H9 (cell line): ENCODE results near the gene EPHB2. TPM values are rescaled to one million over a fixed set of nuclear protein-coding genes. Genes with fewer than 3 reads are reported as not detected.

Source experiments
- DNase-seq: peaks from one replicate; pipeline ENCODE4 v3.0.0-alpha.2; 2017
- H2AFZ ChIP-seq: one replicate; pipeline ENCODE4 v1.6.1; 2013; ENCODE audit warnings: mild to moderate bottlenecking, low read length, control low read depth, moderate library complexity
- H2AK5ac ChIP-seq: 2 replicates; pipeline ENCODE4 v1.6.1; 2013; ENCODE audit warnings: low read length, control low read depth, mixed read lengths; ENCODE audit not compliant: insufficient read length
- H2BK120ac ChIP-seq: one replicate; pipeline ENCODE4 v1.6.1; 2013; ENCODE audit warnings: low read depth, mild to moderate bottlenecking, low read length, control low read depth, inconsistent platforms; ENCODE audit not compliant: poor library complexity, severe bottlenecking
- H2BK12ac ChIP-seq: 2 replicates; pipeline ENCODE4 v1.6.1; 2013; ENCODE audit warnings: low read length, control low read depth, mixed read lengths, low read depth; ENCODE audit not compliant: insufficient read length
- H2BK15ac ChIP-seq: 2 replicates; pipeline ENCODE4 v1.6.1; 2013; ENCODE audit warnings: low read depth, low read length, control low read depth
- H2BK20ac ChIP-seq: one replicate; pipeline ENCODE4 v1.6.1; 2013; ENCODE audit warnings: low read depth, mild to moderate bottlenecking, low read length, control low read depth, inconsistent platforms; ENCODE audit not compliant: poor library complexity, severe bottlenecking
- H2BK5ac ChIP-seq: 2 replicates; pipeline ENCODE4 v1.6.1; 2013; ENCODE audit warnings: low read length, control low read depth, mixed read lengths; ENCODE audit not compliant: insufficient read length
- H3K14ac ChIP-seq: 2 replicates; pipeline ENCODE4 v1.6.1; 2013; ENCODE audit warnings: low read length, control low read depth; ENCODE audit not compliant: insufficient read depth
- H3K18ac ChIP-seq: 2 replicates; pipeline ENCODE4 v1.6.1; 2013; ENCODE audit warnings: low read depth, mild to moderate bottlenecking, mixed read lengths, low read length, control low read depth; ENCODE audit not compliant: insufficient read length
- H3K23ac ChIP-seq: 2 replicates; pipeline ENCODE4 v1.6.1; 2013; ENCODE audit warnings: low read length, control low read depth, mixed read lengths, low read depth; ENCODE audit not compliant: insufficient read length
- H3K23me2 ChIP-seq: 2 replicates; pipeline ENCODE4 v1.6.1; 2013; ENCODE audit warnings: low read depth, mild to moderate bottlenecking, mixed read lengths, low read length, control low read depth; ENCODE audit not compliant: insufficient read length, poor library complexity, severe bottlenecking
- H3K27ac ChIP-seq: 2 replicates; pipeline ENCODE4 v1.5.1; 2013; ENCODE audit warnings: low read length, control low read depth, mixed read lengths, low read depth; ENCODE audit not compliant: insufficient read length
- H3K27me3 ChIP-seq: 2 replicates; pipeline ENCODE4 v1.6.1; 2013; ENCODE audit warnings: low read length, control low read depth, inconsistent platforms; ENCODE audit not compliant: insufficient read depth
- H3K4ac ChIP-seq: 2 replicates; pipeline ENCODE4 v1.6.1; 2013; ENCODE audit warnings: low read depth, mild to moderate bottlenecking, control low read depth, inconsistent platforms, low read length, moderate library complexity
- H3K4me1 ChIP-seq: 2 replicates; pipeline ENCODE4 v1.6.1; 2013; ENCODE audit warnings: low read length, control low read depth, inconsistent platforms; ENCODE audit not compliant: insufficient read depth
- H3K4me2 ChIP-seq: 2 replicates; pipeline ENCODE4 v1.6.1; 2013; ENCODE audit warnings: low read length, control low read depth, mixed read lengths; ENCODE audit not compliant: insufficient read length, insufficient read depth
- H3K56ac ChIP-seq: 2 replicates; pipeline ENCODE4 v1.6.1; 2013; ENCODE audit warnings: low read depth, mild to moderate bottlenecking, mixed read lengths, low read length, control low read depth; ENCODE audit not compliant: insufficient read length
- H3K79me1 ChIP-seq: 2 replicates; pipeline ENCODE4 v1.6.1; 2013; ENCODE audit warnings: low read depth, mild to moderate bottlenecking, moderate library complexity, low read length, control low read depth, inconsistent platforms; ENCODE audit not compliant: insufficient read depth, poor library complexity, severe bottlenecking
- H3K79me2 ChIP-seq: 2 replicates; pipeline ENCODE4 v1.6.1; 2013; ENCODE audit warnings: low read length, control low read depth, inconsistent platforms; ENCODE audit not compliant: insufficient read depth
- H3K9ac ChIP-seq: 2 replicates; pipeline ENCODE4 v1.6.1; 2013; ENCODE audit warnings: low read length, control low read depth, mixed read lengths; ENCODE audit not compliant: insufficient read length; ENCODE audit errors: extremely low read depth
- H3K9me3 ChIP-seq: one replicate; pipeline ENCODE4 v1.6.1; 2013; ENCODE audit warnings: low read depth, low read length, inconsistent platforms; ENCODE audit not compliant: control insufficient read depth
- H3T11ph ChIP-seq: one replicate; pipeline ENCODE4 v1.6.1; 2013; ENCODE audit warnings: mild to moderate bottlenecking, low read length, control low read depth, inconsistent platforms
- H4K20me1 ChIP-seq: one replicate; pipeline ENCODE4 v1.6.1; 2013; ENCODE audit not compliant: control insufficient read depth, insufficient read length, insufficient read depth
- H4K5ac ChIP-seq: 2 replicates; pipeline ENCODE4 v1.6.1; 2013; ENCODE audit warnings: low read depth, mild to moderate bottlenecking, mixed read lengths, low read length, control low read depth; ENCODE audit not compliant: insufficient read length
- H4K8ac ChIP-seq: replicated peaks from 2 replicates; pipeline ENCODE4 v1.6.1; 2013; ENCODE audit warnings: low read length, control low read depth, mixed read lengths, low read depth; ENCODE audit not compliant: insufficient read length
- H4K91ac ChIP-seq: 2 replicates; pipeline ENCODE4 v1.6.1; 2013; ENCODE audit warnings: low read depth, mild to moderate bottlenecking, moderate library complexity, mixed read lengths, low read length, control low read depth; ENCODE audit not compliant: insufficient read length
- H3K27ac Mint-ChIP-seq, 3 experiments: 2 replicates in 2 of 3; 3 replicates in 1 of 3; pipeline ENCODE4 v1.8.0; 2020 to 2021; ENCODE audit warnings: mixed read lengths in 3 of 3, mild to moderate bottlenecking in 1 of 3, moderate library complexity in 1 of 3
- H3K27me3 Mint-ChIP-seq: 2 replicates; pipeline ENCODE4 v1.8.0; 2021; ENCODE audit warnings: low read depth, mild to moderate bottlenecking, moderate library complexity, mixed read lengths
- H3K36me3 Mint-ChIP-seq, 3 experiments: 2 replicates in 2 of 3; 3 replicates in 1 of 3; pipeline ENCODE4 v1.8.0; 2020 to 2021; ENCODE audit warnings: low read depth in 3 of 3, mixed read lengths in 3 of 3; ENCODE audit not compliant: insufficient read depth in 1 of 3
- H3K4me1 Mint-ChIP-seq, 2 experiments: 2 replicates each; pipeline ENCODE4 v1.8.0; 2020; ENCODE audit warnings: mixed read lengths in 2 of 2
- H3K4me3 Mint-ChIP-seq, 2 experiments: 2 replicates in 1 of 2; 3 replicates in 1 of 2; pipeline ENCODE4 v1.8.0; 2020 to 2021; ENCODE audit warnings: mild to moderate bottlenecking in 2 of 2, mixed read lengths in 2 of 2, moderate library complexity in 1 of 2
- H3K9me3 Mint-ChIP-seq, 2 experiments: 2 replicates in 1 of 2; 3 replicates in 1 of 2; pipeline ENCODE4 v1.8.0; 2020; ENCODE audit warnings: mild to moderate bottlenecking in 2 of 2, mixed read lengths in 2 of 2, moderate library complexity in 1 of 2
- WGBS: extraction: QIAGEN DNeasy Blood & Tissue Kit; methylation state at CpG from one replicate; pipeline ENCODE4 v1.1.7; 2013; ENCODE audit warnings: missing lambda C conversion rate, low lambda C conversion rate, mixed read lengths; ENCODE audit not compliant: insufficient read length; ENCODE audit errors: extremely low coverage; 5-methylcytosine and 5-hydroxymethylcytosine counted together
- total RNA-seq: library from RNA; stranded (reverse); gene quantifications from 2 replicates; pipeline ENCODE4 v1.2.1, GENCODE V29; 2021
- TF ChIP-seq, protein P1 (sequence below): fragments of 200-600 bp; sonication (generic); conservative IDR thresholded peaks from 3 replicates; pipeline ENCODE4 v1.8.0; 2021; ENCODE audit warnings: antibody characterized with exemption, mild to moderate bottlenecking

EPHB2 gene
- total RNA-seq, 1 experiment from 2014 or later: 9.5 TPM

DNA sequence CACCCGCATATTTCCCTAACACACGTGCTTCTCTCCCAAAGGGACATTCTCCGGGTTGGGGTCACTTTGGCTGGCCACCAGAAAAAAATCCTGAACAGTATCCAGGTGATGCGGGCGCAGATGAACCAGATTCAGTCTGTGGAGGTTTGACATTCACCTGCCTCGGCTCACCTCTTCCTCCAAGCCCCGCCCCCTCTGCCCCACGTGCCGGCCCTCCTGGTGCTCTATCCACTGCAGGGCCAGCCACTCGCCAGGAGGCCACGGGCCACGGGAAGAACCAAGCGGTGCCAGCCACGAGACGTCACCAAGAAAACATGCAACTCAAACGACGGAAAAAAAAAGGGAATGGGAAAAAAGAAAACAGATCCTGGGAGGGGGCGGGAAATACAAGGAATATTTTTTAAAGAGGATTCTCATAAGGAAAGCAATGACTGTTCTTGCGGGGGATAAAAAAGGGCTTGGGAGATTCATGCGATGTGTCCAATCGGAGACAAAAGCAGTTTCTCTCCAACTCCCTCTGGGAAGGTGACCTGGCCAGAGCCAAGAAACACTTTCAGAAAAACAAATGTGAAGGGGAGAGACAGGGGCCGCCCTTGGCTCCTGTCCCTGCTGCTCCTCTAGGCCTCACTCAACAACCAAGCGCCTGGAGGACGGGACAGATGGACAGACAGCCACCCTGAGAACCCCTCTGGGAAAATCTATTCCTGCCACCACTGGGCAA is 202.9 kb downstream of the EPHB2 start:
- H3K14ac ChIP-seq: no peak overlapping the region
- H3K27ac ChIP-seq: no peak overlapping the region
- H2BK12ac ChIP-seq: no peak overlapping the region
- peak overlapping the region in 2 of 3 experiments; percentile 45 to 62; a peak in 3 of 7 replicates for H3K27ac Mint-ChIP-seq
- H3K18ac ChIP-seq: no peak overlapping the region
- H3K4me1 Mint-ChIP-seq: peaks cover 12 to 15% of the 10 kb centered on the region in 2 experiments
- no peaks in the 10 kb centered on the region for H3K27me3 ChIP-seq
- H2AK5ac ChIP-seq: no peak overlapping the region
- H3K4me1 ChIP-seq: no peaks in the 10 kb centered on the region
- H3K36me3 Mint-ChIP-seq: no peaks in the 10 kb centered on the region
- no peak overlapping the region for H4K8ac ChIP-seq
- H3K23ac ChIP-seq: no peak overlapping the region
- H3K23me2 ChIP-seq: no peaks in the 10 kb centered on the region
- no peak overlapping the region for H2AFZ ChIP-seq
- H3K9ac ChIP-seq: no peak overlapping the region
- no peak for DNase-seq
- no peak overlapping the region for H3K4ac ChIP-seq
- H3K4me2 ChIP-seq: no peak overlapping the region
- H4K91ac ChIP-seq: no peak overlapping the region
- no peaks in the 10 kb centered on the region for H3K9me3 ChIP-seq
- no peak overlapping the region for H2BK20ac ChIP-seq
- H2BK120ac ChIP-seq: no peak overlapping the region
- WGBS: no CpG with 5 or more reads among the region's 24 CpGs
- no peaks in the 10 kb centered on the region for H4K20me1 ChIP-seq
- no peak overlapping the region for H3K56ac ChIP-seq
- no peaks in the 10 kb centered on the region; the same call in 1 of the 2 replicates for H3K27me3 Mint-ChIP-seq
- H3K9me3 Mint-ChIP-seq: no peaks in the 10 kb centered on the region
- TF ChIP-seq, protein P1, sequence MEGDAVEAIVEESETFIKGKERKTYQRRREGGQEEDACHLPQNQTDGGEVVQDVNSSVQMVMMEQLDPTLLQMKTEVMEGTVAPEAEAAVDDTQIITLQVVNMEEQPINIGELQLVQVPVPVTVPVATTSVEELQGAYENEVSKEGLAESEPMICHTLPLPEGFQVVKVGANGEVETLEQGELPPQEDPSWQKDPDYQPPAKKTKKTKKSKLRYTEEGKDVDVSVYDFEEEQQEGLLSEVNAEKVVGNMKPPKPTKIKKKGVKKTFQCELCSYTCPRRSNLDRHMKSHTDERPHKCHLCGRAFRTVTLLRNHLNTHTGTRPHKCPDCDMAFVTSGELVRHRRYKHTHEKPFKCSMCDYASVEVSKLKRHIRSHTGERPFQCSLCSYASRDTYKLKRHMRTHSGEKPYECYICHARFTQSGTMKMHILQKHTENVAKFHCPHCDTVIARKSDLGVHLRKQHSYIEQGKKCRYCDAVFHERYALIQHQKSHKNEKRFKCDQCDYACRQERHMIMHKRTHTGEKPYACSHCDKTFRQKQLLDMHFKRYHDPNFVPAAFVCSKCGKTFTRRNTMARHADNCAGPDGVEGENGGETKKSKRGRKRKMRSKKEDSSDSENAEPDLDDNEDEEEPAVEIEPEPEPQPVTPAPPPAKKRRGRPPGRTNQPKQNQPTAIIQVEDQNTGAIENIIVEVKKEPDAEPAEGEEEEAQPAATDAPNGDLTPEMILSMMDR: no peak
- H2BK15ac ChIP-seq: no peak overlapping the region
- H3T11ph ChIP-seq: no peak overlapping the region
- H2BK5ac ChIP-seq: no peak overlapping the region
- H4K5ac ChIP-seq: no peak overlapping the region
- no peaks in the 10 kb centered on the region for H3K79me2 ChIP-seq
- H3K4me3 Mint-ChIP-seq: no peak overlapping the region
- no peaks in the 10 kb centered on the region for H3K79me1 ChIP-seq
